ENCODE data around the gene DHX8. TPM values are rescaled to one million over a fixed set of nuclear protein-coding genes. Genes with fewer than 3 reads are reported as not detected.

Gene DHX8
- total RNA-seq, 1 donor from 2014 or later = 71.9 TPM

GRCh38 chr17:43560461-43561427, 77.0 kb downstream of the DHX8 start:
- no peak for DNase-seq
- Mint-ChIP-seq H3K27ac (ENCODE audit: unreplicated experiment) (no peak overlapping the region), H3K36me3 (ENCODE audit: unreplicated experiment) (no peaks in the 10 kb centered on the region), H3K27me3 (ENCODE audit: unreplicated experiment) (peaks cover 4% of the 10 kb centered on the region), H3K4me1 (ENCODE audit: low read depth, unreplicated experiment) (no peaks in the 10 kb centered on the region), H3K9me3 (ENCODE audit: unreplicated experiment) (peaks cover 7% of the 10 kb centered on the region), H3K4me3 (ENCODE audit: unreplicated experiment) (no peak overlapping the region)
- TF ChIP-seq CTCF (IDR thresholded peaks at IDR 0.05; ENCODE audit: partially characterized antibody, unreplicated experiment) = no peak

GRCh38 chr17:43562679-43563599, 79.2 kb downstream of the DHX8 start:
- TF ChIP-seq CTCF (IDR thresholded peaks at IDR 0.05; ENCODE audit: partially characterized antibody, unreplicated experiment) = no peak
- Mint-ChIP-seq H3K27me3 (ENCODE audit: unreplicated experiment) (peaks cover 4% of the 10 kb centered on the region), H3K27ac (ENCODE audit: unreplicated experiment) (no peak overlapping the region), H3K4me3 (ENCODE audit: unreplicated experiment) (no peak overlapping the region), H3K36me3 (ENCODE audit: unreplicated experiment) (no peaks in the 10 kb centered on the region), H3K4me1 (ENCODE audit: low read depth, unreplicated experiment) (no peaks in the 10 kb centered on the region), H3K9me3 (ENCODE audit: unreplicated experiment) (peaks cover 4% of the 10 kb centered on the region)
- DNase-seq = no peak

DNA sequence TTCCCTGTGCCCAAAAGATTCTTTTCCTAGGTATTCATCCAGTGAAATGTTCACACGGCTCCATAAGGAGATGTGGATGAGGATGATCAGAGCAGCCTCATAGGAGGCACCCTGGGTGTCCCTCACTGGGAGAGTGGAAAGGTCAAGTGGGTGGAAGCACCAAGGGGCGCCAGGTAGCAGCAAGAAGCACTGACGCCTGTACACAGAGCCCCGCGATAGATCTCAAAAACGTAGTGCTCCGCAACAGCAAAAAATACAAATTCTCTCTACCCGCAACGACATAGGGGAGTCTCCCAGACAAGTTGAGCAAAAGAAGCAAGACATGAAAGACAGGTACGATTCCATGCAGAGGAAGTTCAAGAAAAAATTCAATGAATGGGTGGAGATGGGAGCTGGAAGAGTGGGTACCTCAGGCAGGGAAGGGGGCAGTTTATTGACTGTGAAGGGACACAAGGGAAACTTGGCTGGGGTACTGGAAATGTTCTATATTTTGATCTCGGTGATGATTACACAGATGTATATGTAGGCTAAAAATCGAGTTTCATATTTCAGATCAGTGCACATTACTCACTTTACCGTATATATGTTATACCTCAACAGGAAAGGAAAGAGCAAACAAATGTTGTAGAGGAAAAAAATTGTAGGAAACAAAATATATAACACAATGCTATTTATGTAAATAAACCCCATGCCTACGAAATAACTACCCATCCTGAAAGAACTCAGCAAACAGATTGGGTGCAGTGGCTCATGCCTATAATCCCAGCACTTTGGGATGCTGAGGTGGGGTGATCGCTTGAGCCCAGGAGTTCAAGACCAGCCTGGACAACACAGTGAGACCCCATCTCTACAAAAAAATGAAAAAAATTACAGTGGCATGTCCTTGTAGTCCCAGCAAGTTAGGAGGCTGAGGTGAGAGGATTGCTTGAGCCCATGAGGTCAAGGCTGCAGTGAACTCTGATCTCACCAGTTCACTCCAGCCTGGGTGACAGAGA, 80.1 kb downstream of the DHX8 start:
- no peak overlapping the region for H3K4me3 Mint-ChIP-seq (ENCODE audit: unreplicated experiment)
- TF ChIP-seq CTCF (IDR thresholded peaks at IDR 0.05; ENCODE audit: partially characterized antibody, unreplicated experiment) = no peak
- no peak overlapping the region for H3K27ac Mint-ChIP-seq (ENCODE audit: unreplicated experiment)
- H3K9me3 Mint-ChIP-seq (ENCODE audit: unreplicated experiment) = peaks cover 4% of the 10 kb centered on the region
- H3K27me3 Mint-ChIP-seq (ENCODE audit: unreplicated experiment) = peaks cover 2% of the 10 kb centered on the region
- DNase-seq = no peak
- H3K36me3 Mint-ChIP-seq (ENCODE audit: unreplicated experiment) = no peaks in the 10 kb centered on the region
- H3K4me1 Mint-ChIP-seq (ENCODE audit: low read depth, unreplicated experiment) = no peaks in the 10 kb centered on the region

DNA sequence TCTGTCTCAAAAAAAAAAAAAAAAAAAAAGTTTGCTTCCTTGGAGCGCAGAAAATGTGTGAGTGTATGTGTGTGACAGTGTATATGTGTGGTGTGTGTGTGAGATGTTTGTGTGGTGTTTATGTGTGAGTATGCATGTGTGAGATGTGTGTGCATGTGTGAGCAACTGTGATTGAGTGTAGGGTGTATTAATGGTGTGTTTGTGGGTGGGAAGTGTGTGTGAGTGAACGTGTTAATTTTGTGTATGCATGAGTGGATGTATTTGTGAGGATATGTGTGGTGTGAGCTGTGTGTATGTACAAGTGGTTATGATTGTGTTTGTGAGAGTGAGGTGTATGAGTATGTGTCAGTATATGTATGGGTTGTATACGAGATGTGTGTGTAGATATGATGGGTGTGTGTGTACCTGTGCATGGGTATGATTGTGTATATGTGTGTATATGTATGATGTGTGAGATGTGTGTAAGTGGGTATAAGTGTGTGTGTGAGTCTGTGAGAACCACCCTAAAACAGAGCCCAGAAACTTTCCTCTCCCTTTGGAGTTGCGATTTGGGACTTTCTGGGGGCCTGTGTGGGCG, 84.8 kb downstream of the DHX8 start:
- H3K27me3 Mint-ChIP-seq (ENCODE audit: unreplicated experiment) = peaks cover 6% of the 10 kb centered on the region
- H3K4me3 Mint-ChIP-seq (ENCODE audit: unreplicated experiment) = no peak overlapping the region
- H3K4me1 Mint-ChIP-seq (ENCODE audit: low read depth, unreplicated experiment) = no peaks in the 10 kb centered on the region
- no peaks in the 10 kb centered on the region for H3K9me3 Mint-ChIP-seq (ENCODE audit: unreplicated experiment)
- H3K36me3 Mint-ChIP-seq (ENCODE audit: unreplicated experiment) = no peaks in the 10 kb centered on the region
- no peak for DNase-seq
- no peak overlapping the region for H3K27ac Mint-ChIP-seq (ENCODE audit: unreplicated experiment)
- TF ChIP-seq CTCF (IDR thresholded peaks at IDR 0.05; ENCODE audit: partially characterized antibody, unreplicated experiment) = no peak
